ENCODE data around the gene LAMA1. TPM values are rescaled to one million over a fixed set of nuclear protein-coding genes. Genes with fewer than 3 reads are reported as not detected.

LAMA1 gene
- total and polyA plus RNA-seq, 2 of the 8 experiments (the other 6 are each of a cell fraction or from before 2014, with no cell fraction given): 30.4 to 48.7 TPM

DNA sequence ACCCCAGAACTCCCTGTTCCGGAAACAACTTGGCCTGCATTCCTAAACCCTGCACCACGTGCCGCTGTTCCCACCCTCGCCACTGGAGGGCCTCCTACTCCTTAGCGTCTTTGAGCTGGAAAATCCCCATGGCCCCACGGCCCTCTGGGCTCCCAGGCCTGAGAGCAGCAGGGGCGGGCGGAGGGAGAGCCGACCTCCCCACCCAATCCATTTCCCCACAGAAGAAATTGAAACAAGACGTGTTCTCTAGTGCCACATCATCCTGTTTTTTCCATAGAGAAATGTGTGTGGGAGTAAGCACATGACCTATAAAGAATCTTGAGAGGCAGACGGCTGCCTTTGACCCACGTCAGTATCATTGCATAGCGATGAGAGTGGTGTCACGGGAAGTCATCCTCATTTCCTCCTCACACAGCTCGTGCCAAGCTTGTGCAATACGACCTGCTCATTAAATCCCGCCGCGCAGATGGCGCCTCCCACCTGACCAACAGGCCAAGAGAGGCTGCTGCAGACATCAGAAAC is 79.2 kb downstream of the LAMA1 start (continued):
- TF ChIP-seq CEBPB (IDR thresholded peaks at IDR 0.05; ENCODE audit: low read depth, low read length) (peak; percentile 37; the same call in 1 of the 2 replicates), TEAD4 (IDR thresholded peaks at IDR 0.05; ENCODE audit: low read depth, low read length) (peak; percentile 67), JUN (IDR thresholded peaks at IDR 0.05; ENCODE audit: low read depth, low read length) (no peak), ASH2L (IDR thresholded peaks at IDR 0.05; ENCODE audit: low read length) (no peak), KDM5A (IDR thresholded peaks at IDR 0.05; ENCODE audit: low read length) (no peak), TAF7 (optimal IDR thresholded peaks at IDR 0.05; ENCODE audit: borderline replicate concordance, low read depth, low read length) (no peak), RNF2 (IDR thresholded peaks at IDR 0.05; ENCODE audit: borderline replicate concordance, low read depth, low read length, missing control alignments, poor library complexity, severe bottlenecking) (no peak), RAD21 (IDR thresholded peaks at IDR 0.05 in 1 of 2, conservative IDR thresholded peaks at IDR 0.05 in 1 of 2; ENCODE audit: low read depth in 2 of 2, low read length in 2 of 2) (peak; percentile 90 to 92)

Data from H1 (cell line).